SK-N-MC (cell line): ENCODE measurements around the gene EPN2.
"Not testable (repeated sequence)": the region's sequence is repeated elsewhere in the genome, so short reads cannot be mapped to it uniquely, and the experiment has no call there.

ENCODE experiments used
- EZH2 ChIP-seq: fragments of 200-600 bp; sonication (generic); IDR thresholded peaks from one replicate; pipeline ENCODE4 v1.6.1; 2017; ENCODE audit warnings: antibody characterized with exemption
- FOXP2 ChIP-seq: optimal IDR thresholded peaks from 2 replicates; pipeline ENCODE3; 2011; ENCODE audit warnings: mild to moderate bottlenecking, moderate library complexity; ENCODE audit not compliant: insufficient read depth; ENCODE audit errors: extremely low read length, control extremely low read depth
- POLR2AphosphoS5 ChIP-seq: IDR thresholded peaks from 2 replicates; pipeline ENCODE4 v1.6.1; 2012; ENCODE audit warnings: mild to moderate bottlenecking, low read depth, low read length, borderline replicate concordance

GRCh38 chr17:19203429-19203828, 33.7 kb upstream of the EPN2 start:
- not testable (repeated sequence) for TF ChIP-seq EZH2, POLR2AphosphoS5, FOXP2
